ENCODE measurements around the gene CHD9NB. TPM values are rescaled to one million over a fixed set of nuclear protein-coding genes. Genes with fewer than 3 reads are reported as not detected.
"Not testable (repeated sequence)": the region's sequence is repeated elsewhere in the genome, so short reads cannot be mapped to it uniquely, and the experiment has no call there.

Gene CHD9NB
- total RNA-seq, 1 experiment from 2014 or later = 3.8 TPM

DNA sequence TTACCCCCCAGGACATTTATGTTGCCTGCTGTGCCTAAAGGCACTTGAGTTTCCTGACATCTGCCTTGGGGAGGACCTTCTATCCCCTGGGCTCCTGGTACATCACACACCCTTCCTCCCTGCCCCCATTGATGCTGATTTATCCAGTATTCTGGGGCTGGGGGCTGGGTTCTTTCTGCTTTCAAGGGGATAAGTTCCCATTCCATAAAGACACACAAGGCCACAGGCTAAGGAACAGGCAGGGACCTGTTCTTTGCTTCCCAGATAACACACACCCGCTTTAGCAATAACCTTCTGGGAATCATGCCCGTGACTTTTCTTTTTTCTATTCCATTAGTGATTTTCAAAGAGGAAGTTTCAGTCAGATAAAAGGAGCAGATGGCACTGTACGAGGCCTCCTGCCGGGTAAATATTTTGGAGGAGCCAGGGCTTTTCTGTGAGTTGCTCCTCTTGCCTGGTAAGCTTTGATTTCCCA lies 32.7 kb upstream of the CHD9NB start:
- no peak for DNase-seq (ENCODE audit: low read depth)
- in situ Hi-C loops (cut with HindIII; ENCODE audit: low pct_unique_long_range_greater_than_20kb, low sequenced_read_pairs) = no loop called here

- in situ Hi-C loops (cut with HindIII; ENCODE audit: low pct_unique_long_range_greater_than_20kb, low sequenced_read_pairs) = no loop called here
- DNase-seq (ENCODE audit: low read depth) = no peak
Measured at GRCh38 chr16:53084746-53085334, 32.1 kb upstream of the CHD9NB start.

DNA sequence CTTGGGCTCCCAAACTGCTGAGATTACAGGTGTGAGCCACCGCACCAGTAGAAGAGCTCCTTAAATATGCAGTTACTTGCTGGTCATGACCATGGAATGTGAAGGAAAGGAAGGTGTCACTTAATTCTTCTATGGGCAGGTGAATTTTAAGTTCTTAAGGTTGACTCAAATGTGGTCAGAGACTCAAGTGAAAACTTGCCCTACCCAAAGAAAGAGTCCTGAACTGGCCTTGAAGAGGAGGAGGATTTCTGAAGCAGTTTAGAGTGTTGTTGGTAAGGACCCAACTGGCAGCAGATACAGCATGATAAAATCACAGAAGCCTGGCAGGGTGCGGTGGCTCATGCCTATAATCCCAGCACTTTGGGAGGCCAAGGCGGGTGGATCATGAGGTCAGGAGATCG lies 31.4 kb upstream of the CHD9NB start:
- no peak for DNase-seq (ENCODE audit: low read depth)
- in situ Hi-C loops (cut with HindIII; ENCODE audit: low pct_unique_long_range_greater_than_20kb, low sequenced_read_pairs) = no loop called here

DNA sequence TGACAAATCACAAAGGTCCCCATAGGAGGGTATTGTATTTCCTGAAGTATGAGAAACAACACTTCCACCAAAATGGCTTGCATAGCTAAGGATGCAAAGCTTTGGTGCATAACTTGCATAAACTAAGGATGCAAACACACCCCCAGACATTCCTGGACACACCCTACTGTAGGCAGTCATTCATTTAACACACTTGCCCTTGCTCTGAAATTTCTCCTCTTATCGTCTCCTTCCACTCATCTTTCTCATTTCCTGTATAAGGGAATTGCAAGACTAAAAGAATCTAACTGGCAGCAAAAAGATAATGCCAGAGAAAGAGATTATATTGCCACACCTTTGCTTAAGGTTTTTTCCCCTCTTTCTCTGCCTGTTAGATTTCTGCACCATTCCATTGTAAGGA lies 30.4 kb upstream of the CHD9NB start:
- in situ Hi-C loops (cut with HindIII; ENCODE audit: low pct_unique_long_range_greater_than_20kb, low sequenced_read_pairs) = no loop called here
- no peak for DNase-seq (ENCODE audit: low read depth)

DNA sequence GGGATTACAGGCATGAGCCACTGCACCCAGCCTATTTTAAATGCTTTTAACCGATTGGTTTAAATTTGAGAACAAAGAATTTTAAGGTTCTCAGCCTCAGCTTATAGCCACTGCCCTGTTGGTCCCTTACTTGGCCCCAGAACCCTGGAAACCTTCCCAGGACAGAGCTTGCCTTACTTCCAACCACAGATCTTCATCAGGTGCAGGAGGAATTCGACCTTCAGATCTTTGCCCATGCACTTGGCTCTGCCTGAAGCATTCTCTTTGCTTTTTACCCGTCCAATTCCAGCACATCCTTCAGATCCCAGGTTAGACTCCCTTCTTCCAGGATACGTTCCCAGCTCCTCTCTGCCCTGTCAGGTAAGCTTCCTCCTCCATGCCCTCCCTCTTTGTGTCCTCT lies 29.8 kb upstream of the CHD9NB start:
- in situ Hi-C loops (cut with HindIII; ENCODE audit: low pct_unique_long_range_greater_than_20kb, low sequenced_read_pairs) = no loop called here
- no peak for DNase-seq (ENCODE audit: low read depth)

DNA sequence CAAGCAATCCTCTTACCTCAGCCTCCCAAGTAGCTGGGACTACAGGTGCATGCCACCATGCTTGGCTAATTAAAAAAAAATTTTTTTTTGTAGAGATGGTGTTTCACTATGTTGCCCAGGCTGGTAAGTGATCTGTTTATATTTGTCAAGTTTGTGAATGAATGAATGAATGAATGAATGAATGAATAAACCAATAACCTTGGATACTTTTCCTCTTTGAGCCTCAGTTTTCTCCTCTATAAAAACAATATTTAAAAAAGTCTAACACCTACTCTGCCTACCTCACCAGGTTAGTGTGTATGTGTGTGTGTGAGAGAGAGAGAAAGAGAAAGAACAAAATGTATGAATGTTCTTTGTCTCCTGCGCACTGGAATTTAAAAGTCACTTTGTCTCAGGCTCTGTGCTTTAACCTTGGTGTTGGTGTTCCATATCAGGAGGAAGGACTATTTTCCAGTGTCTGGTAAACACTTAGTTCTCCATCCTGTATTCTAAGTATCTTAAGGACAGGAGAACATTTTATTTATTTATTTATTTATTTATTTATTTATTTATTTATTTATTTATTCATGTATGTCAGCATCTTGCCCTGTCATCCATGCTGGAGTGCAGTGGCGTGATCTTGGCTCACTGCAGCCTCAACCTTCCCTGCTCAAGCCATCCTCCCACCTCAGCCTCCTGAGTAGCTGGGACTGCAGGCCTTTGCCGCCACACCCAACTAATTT lies 29.1 kb upstream of the CHD9NB start:
- no peak for DNase-seq (ENCODE audit: low read depth)
- in situ Hi-C loops (cut with HindIII; ENCODE audit: low pct_unique_long_range_greater_than_20kb, low sequenced_read_pairs) = no loop called here

DNA sequence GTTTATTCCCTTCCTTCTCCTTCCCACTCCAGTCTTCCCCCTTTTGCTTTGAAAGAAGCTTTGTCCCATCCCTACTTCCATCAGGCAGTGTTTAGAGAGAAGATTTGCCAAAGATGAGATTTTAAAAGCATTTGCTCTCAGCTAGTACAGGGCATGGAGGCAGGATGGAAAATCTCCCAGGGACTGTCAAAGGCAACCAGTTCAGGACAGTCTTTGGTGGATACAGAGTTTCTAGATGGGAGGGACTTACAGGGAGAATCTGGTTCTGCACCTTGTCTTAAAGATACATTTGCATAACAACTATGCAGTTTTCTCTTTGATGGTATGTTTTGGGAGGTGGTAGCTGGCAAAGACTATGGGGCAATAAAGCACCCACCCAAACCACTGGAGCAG lies 28.3 kb upstream of the CHD9NB start:
- in situ Hi-C loops (cut with HindIII; ENCODE audit: low pct_unique_long_range_greater_than_20kb, low sequenced_read_pairs) = no loop called here
- no peak for DNase-seq (ENCODE audit: low read depth)

GRCh38 chr16:53080345-53081031 lies 27.8 kb upstream of the CHD9NB start:
- in situ Hi-C loops (cut with HindIII; ENCODE audit: low pct_unique_long_range_greater_than_20kb, low sequenced_read_pairs) = no loop called here
- DNase-seq (ENCODE audit: low read depth) = peak; percentile 25

- in situ Hi-C loops (cut with HindIII; ENCODE audit: low pct_unique_long_range_greater_than_20kb, low sequenced_read_pairs) = no loop called here
- no peak for DNase-seq (ENCODE audit: low read depth)
Measured at GRCh38 chr16:53078765-53079485, 26.2 kb upstream of the CHD9NB start.

GRCh38 chr16:53078247-53078646 lies 25.6 kb upstream of the CHD9NB start:
- in situ Hi-C loops (cut with HindIII; ENCODE audit: low pct_unique_long_range_greater_than_20kb, low sequenced_read_pairs) = no loop called here
- DNase-seq (ENCODE audit: low read depth) = no peak

GRCh38 chr16:53075461-53075860 lies 22.8 kb upstream of the CHD9NB start:
- DNase-seq (ENCODE audit: low read depth); in situ Hi-C loops (cut with HindIII; ENCODE audit: low pct_unique_long_range_greater_than_20kb, low sequenced_read_pairs): not testable (repeated sequence)

DNA sequence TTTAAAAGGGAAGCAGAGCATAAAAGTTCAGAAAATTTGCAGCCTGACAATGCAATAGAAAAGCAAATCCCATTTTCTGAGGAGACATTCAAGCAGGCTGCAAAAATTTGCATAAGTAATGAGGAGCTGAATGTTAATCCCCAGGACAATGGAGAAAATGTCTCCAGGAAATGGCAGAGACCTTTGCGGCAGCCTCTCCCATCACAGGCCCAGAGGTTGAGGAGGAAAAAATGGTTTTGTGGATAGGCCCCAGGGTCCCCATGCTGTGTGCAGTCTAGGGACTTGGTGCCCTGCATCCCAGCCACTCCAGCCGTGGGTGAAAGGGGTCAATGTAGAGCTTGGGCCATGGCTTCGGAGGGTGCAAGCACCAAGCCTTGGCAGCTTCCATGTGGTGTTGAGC lies 21.6 kb upstream of the CHD9NB start:
- DNase-seq (ENCODE audit: low read depth); in situ Hi-C loops (cut with HindIII; ENCODE audit: low pct_unique_long_range_greater_than_20kb, low sequenced_read_pairs): not testable (repeated sequence)

DNA sequence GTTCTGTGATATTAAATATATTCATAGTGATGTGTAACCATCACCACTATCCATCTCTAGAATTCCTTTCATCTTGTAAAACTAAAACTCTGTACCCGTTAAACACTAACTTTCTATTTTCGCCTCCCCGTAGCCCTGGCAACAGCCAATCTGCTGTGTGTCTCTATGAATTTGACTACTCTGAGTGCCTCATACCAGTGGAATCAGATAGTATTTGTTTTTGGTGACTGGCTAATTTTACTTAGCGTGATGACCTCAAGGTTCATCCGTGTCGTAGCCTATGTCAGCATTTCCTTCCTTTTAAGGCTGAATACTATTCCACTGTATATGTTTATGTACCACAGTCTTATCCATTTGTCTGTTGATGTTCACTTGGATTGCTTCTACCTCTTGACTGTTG lies 20.3 kb upstream of the CHD9NB start:
- no peak for DNase-seq (ENCODE audit: low read depth)
- in situ Hi-C loops (cut with HindIII; ENCODE audit: low pct_unique_long_range_greater_than_20kb, low sequenced_read_pairs) = no loop called here

GRCh38 chr16:53071748-53072301 lies 19.1 kb upstream of the CHD9NB start:
- in situ Hi-C loops (cut with HindIII; ENCODE audit: low pct_unique_long_range_greater_than_20kb, low sequenced_read_pairs) = no loop called here
- no peak for DNase-seq (ENCODE audit: low read depth)

GRCh38 chr16:53069772-53070171 lies 17.1 kb upstream of the CHD9NB start:
- no peak for DNase-seq (ENCODE audit: low read depth)
- in situ Hi-C loops (cut with HindIII; ENCODE audit: low pct_unique_long_range_greater_than_20kb, low sequenced_read_pairs) = no loop called here

- DNase-seq (ENCODE audit: low read depth) = no peak
- in situ Hi-C loops (cut with HindIII; ENCODE audit: low pct_unique_long_range_greater_than_20kb, low sequenced_read_pairs) = no loop called here
Measured at GRCh38 chr16:53068423-53068833, 15.7 kb upstream of the CHD9NB start.

- DNase-seq (ENCODE audit: low read depth) = no peak
- in situ Hi-C loops (cut with HindIII; ENCODE audit: low pct_unique_long_range_greater_than_20kb, low sequenced_read_pairs) = no loop called here
Measured at GRCh38 chr16:53067675-53068074, 15.0 kb upstream of the CHD9NB start.

GRCh38 chr16:53065461-53066061 lies 12.9 kb upstream of the CHD9NB start:
- in situ Hi-C loops (cut with HindIII; ENCODE audit: low pct_unique_long_range_greater_than_20kb, low sequenced_read_pairs) = no loop called here
- no peak for DNase-seq (ENCODE audit: low read depth)
